CD4-positive, alpha-beta memory T cell (primary cell): ENCODE data around the gene CUL4A. TPM values are rescaled to one million over a fixed set of nuclear protein-coding genes. Genes with fewer than 3 reads are reported as not detected.

Experiments used
- microRNA-seq: library from miRNA; unstranded; fragments of <30 nt; microRNA quantifications from one replicate; pipeline ENCODE4 v1.2.0, GENCODE V29; 2021; ENCODE audit warnings: borderline replicate concordance, borderline number of aligned reads, borderline microRNAs expressed, mixed read lengths
- polyA plus RNA-seq, 2 donors: library from polyadenylated mRNA; unstranded; fragments of 300-500 nt; fragmentation: Illumina TruSeq; gene quantifications; one replicate each; pipeline ENCODE4 v1.2.3, GENCODE V29; 2021
- total RNA-seq, 2 experiments: library from RNA; stranded (reverse); gene quantifications; one replicate each; pipeline ENCODE4 v1.2.3, GENCODE V29; 2021

Gene CUL4A
- total and polyA plus RNA-seq, 4 experiments from 2014 or later, result 59.8 to 80.0 (median 74.2) TPM

Small RNAs within 50 kb of the gene (microRNA-seq; reads per million reads assigned to microRNA genes)
- gene MIR8075, result not detected

Other genes with a start within 250 kb of the CUL4A start
- 10 to 100 TPM; 17.5 to 18.9 TPM for gene MCF2L, start 240.4 kb upstream of the CUL4A start, total RNA-seq
- gene MCF2L, start 240.4 kb upstream of the CUL4A start, polyA plus RNA-seq, result 1 to 10 TPM in 1 of 2 donors, under 1 TPM in 1; 0.15 to 3.4 TPM
- not detected for gene F7, start 103.8 kb upstream of the CUL4A start, total RNA-seq
- gene F7, start 103.8 kb upstream of the CUL4A start, polyA plus RNA-seq, result not detected
- not detected for gene F10, start 86.8 kb upstream of the CUL4A start, total RNA-seq
- not detected for gene F10, start 86.8 kb upstream of the CUL4A start, polyA plus RNA-seq
- gene PROZ, start 51.0 kb upstream of the CUL4A start, total RNA-seq, result not detected
- under 1 TPM in 1 of 2 donors, not detected in 1; 0.32 TPM for gene PROZ, start 51.0 kb upstream of the CUL4A start, polyA plus RNA-seq
- gene PCID2, start 944 bp upstream of the CUL4A start, total RNA-seq, result 10 to 100 TPM; 78.2 to 79.8 TPM
- 100 to 1,000 TPM in 1 of 2 donors, 10 to 100 TPM in 1; 84.8 to 100 TPM for gene PCID2, start 944 bp upstream of the CUL4A start, polyA plus RNA-seq
- 100 to 1,000 TPM; 119 to 126 TPM for gene LAMP1, start 87.6 kb downstream of the CUL4A start, total RNA-seq
- gene LAMP1, start 87.6 kb downstream of the CUL4A start, polyA plus RNA-seq, result 10 to 100 TPM; 20.5 to 34.2 TPM
- gene GRTP1, start 154.5 kb downstream of the CUL4A start, total RNA-seq, result under 1 TPM; 0.38 to 0.50 TPM
- gene GRTP1, start 154.5 kb downstream of the CUL4A start, polyA plus RNA-seq, result under 1 TPM; 0.31 to 0.42 TPM
- 1 to 10 TPM; 1.3 to 1.5 TPM for gene ADPRHL1, start 243.9 kb downstream of the CUL4A start, total RNA-seq
- under 1 TPM in 1 of 2 donors, not detected in 1; 0.09 TPM for gene ADPRHL1, start 243.9 kb downstream of the CUL4A start, polyA plus RNA-seq